Cardiac muscle cell (in vitro differentiated cells and primary cell): ENCODE data around the gene NUDT8. TPM values are rescaled to one million over a fixed set of nuclear protein-coding genes. Genes with fewer than 3 reads are reported as not detected.

ENCODE experiments used
- DNase-seq, 2 donors: peaks; one replicate each; pipeline versions ENCODE4 v3.0.0 to v3.0.0-alpha.2; 2010 to 2017; ENCODE audit warnings: low read depth in 1 of 2, low spot score in 1 of 2
- H3K27ac ChIP-seq: fragments of 200-600 bp; sonication (generic); 2 replicates; pipeline ENCODE4 v1.5.1; 2016
- H3K27me3 ChIP-seq: fragments of 200-600 bp; sonication (generic); 2 replicates; pipeline ENCODE4 v1.6.0; 2016; ENCODE audit warnings: control low read depth
- H3K36me3 ChIP-seq: fragments of 200-600 bp; sonication (generic); 2 replicates; pipeline ENCODE4 v1.5.1; 2016; ENCODE audit warnings: control low read depth
- H3K4me1 ChIP-seq: fragments of 200-600 bp; sonication (generic); 2 replicates; pipeline ENCODE4 v1.8.1; 2017; ENCODE audit warnings: low read depth, mild to moderate bottlenecking, mixed run types
- H3K4me3 ChIP-seq: fragments of 200-600 bp; sonication (generic); 2 replicates; pipeline ENCODE4 v1.5.1; 2016; ENCODE audit warnings: mild to moderate bottlenecking
- H3K9me3 ChIP-seq: fragments of 200-600 bp; sonication (generic); 2 replicates; pipeline ENCODE4 v1.5.1; 2017; ENCODE audit warnings: low read depth, mild to moderate bottlenecking, control low read depth
- CTCF ChIP-seq: IDR thresholded peaks from 2 replicates; pipeline ENCODE4 v1.5.1; 2012; ENCODE audit warnings: low read depth, mild to moderate bottlenecking, low read length
- polyA plus RNA-seq: library from polyadenylated mRNA; unstranded; fragments of >200 nt; fragmentation: Nextera tagmentation; extraction: Ambion mirVana; gene quantifications from 2 replicates; pipeline ENCODE4 v1.2.1, GENCODE V29; 2016
- total RNA-seq: library from RNA; depleted of rRNA; stranded (reverse); fragments of >200 nt; gene quantifications from 2 replicates; pipeline ENCODE4 v1.2.3, GENCODE V29; 2016

NUDT8 gene
- total and polyA plus RNA-seq, 2 experiments from 2014 or later, result 6.9 to 17.3 TPM

- no peak for DNase-seq
- Histone ChIP-seq H3K4me3 (no peak overlapping the region), H3K27me3 (no peaks in the 10 kb centered on the region), H3K9me3 (no peaks in the 10 kb centered on the region), H3K36me3 (no peaks in the 10 kb centered on the region), H3K27ac (no peak overlapping the region), H3K4me1 (no peaks in the 10 kb centered on the region)
- TF ChIP-seq CTCF, result no peak
Measured at GRCh38 chr11:67654225-67654624, 24.5 kb upstream of the NUDT8 start.

DNA sequence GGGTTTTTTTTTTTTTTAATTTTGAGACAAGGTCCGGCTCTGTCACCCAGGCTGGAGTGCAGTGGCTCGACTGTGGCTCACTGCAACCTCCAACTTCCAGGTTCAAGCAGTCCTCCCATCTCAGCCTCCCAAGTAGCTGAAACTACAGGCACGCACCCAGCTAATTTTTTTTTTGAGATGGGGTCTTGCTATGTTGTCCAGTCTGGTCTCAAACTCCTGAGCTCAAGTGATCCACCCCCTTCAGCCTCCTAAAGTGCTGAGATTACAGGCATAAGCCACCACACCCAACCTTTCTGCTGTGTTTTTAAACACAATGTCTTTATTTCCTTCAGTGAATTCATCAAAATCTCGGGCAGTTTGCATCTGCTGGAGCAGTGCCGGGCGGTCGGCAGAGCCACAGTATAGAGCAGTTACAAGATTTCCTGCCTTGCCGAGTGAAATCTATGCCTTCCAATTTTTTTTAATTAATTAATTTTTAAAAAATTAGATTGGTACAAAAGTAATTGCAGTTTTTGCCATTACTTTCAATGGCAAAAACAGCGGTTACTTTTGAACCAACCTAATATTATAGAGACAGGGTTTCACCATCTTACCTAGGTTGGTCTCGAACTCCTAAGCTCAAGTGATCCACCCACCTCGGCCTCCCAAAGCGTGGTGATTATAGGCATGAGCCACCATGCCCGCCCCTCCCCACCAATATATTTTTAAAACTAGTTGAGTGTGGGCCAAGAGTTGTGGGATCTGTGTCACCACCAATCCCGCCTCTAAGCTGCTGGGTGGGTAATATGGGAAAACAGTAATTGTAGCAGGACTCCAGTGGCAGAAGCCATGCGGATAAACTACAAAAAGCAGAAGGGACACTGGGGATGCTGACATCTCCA is 23.5 kb upstream of the NUDT8 start:
- H3K36me3 ChIP-seq, result no peaks in the 10 kb centered on the region
- no peaks in the 10 kb centered on the region for H3K27me3 ChIP-seq
- no peak for DNase-seq
- H3K4me1 ChIP-seq, result no peaks in the 10 kb centered on the region
- H3K4me3 ChIP-seq, result no peak overlapping the region
- no peak overlapping the region for H3K27ac ChIP-seq
- no peaks in the 10 kb centered on the region for H3K9me3 ChIP-seq
- TF ChIP-seq CTCF, result no peak

DNA sequence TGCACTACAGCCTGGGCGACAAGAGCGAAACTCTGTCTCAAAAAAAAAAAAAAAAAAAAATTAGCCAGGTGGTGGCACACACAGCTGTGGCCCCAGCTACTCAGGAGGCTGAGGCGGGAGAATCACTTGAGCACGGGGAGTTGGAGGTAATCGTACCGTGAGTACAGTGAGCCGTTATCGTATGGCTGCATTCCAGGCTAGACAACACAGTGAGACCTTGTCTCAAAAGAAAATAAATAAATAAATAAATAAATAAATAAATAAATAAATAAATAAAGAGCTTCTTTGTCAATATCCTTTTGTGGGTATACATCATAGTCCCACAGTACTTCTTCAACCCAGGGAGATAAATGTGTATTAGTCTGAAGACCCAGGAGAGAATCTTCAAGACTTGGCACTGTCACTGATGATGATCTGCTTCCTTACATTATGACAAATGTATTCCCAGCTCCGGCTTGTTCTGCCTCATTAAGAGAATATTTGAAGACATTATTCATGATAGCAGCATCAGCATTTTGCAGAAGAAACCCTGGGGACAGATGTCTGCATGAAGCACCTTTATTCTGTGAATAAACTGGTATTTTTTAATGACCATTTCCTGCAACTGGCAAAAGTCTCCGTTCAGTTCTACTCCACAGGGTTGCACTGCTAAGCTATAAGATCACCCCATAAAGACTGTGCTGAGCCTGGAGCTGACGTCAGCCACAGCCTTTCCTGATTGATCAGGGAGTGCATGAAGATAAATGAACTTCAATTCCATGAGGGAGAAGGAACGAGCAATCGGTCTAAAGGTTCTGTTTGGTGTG is 22.4 kb upstream of the NUDT8 start:
- H3K4me3 ChIP-seq, result no peak overlapping the region
- H3K9me3 ChIP-seq, result no peaks in the 10 kb centered on the region
- no peak for TF ChIP-seq CTCF
- no peaks in the 10 kb centered on the region for H3K4me1 ChIP-seq
- no peak overlapping the region for H3K27ac ChIP-seq
- no peak for DNase-seq
- no peaks in the 10 kb centered on the region for H3K36me3 ChIP-seq
- H3K27me3 ChIP-seq, result no peaks in the 10 kb centered on the region

- no peak for DNase-seq
- Histone ChIP-seq H3K27ac (no peak overlapping the region), H3K9me3 (no peaks in the 10 kb centered on the region), H3K27me3 (no peaks in the 10 kb centered on the region), H3K4me3 (no peak overlapping the region), H3K4me1 (no peaks in the 10 kb centered on the region), H3K36me3 (no peaks in the 10 kb centered on the region)
- TF ChIP-seq CTCF, result no peak
Measured at GRCh38 chr11:67649634-67650510, 20.1 kb upstream of the NUDT8 start.
